BJ (cell line): ENCODE measurements around the gene TH. TPM values are rescaled to one million over a fixed set of nuclear protein-coding genes. Genes with fewer than 3 reads are reported as not detected.

Source experiments
- CTCF ChIA-PET: fragments of 350-600 bp; formaldehyde crosslinking; extraction: SDS; loops from one replicate; lab custom pipeline; 2021; ENCODE audit warnings: antibody characterized with exemption, inconsistent platforms; lab: Yijun Ruan, JAX
- POLR2A ChIA-PET: fragments of 300-600 bp; sonication (Branson Sonifier 250); formaldehyde crosslinking; extraction: SDS; loops from one replicate; lab custom pipeline; 2021; ENCODE audit warnings: antibody characterized with exemption; lab: Charles Lee
- DNase-seq: peaks from one replicate; pipeline ENCODE4 v3.0.0-alpha.2; 2011; ENCODE audit warnings: low read depth
- H3K27me3 ChIP-seq: 2 replicates; pipeline ENCODE4 v1.6.0; 2011; ENCODE audit warnings: low read length; ENCODE audit not compliant: control insufficient read depth, insufficient read depth
- H3K36me3 ChIP-seq: 2 replicates; pipeline ENCODE4 v1.5.1; 2011; ENCODE audit warnings: low read length; ENCODE audit not compliant: control insufficient read depth, insufficient read depth
- H3K4me3 ChIP-seq: 2 replicates; pipeline ENCODE4 v1.5.1; 2011; ENCODE audit warnings: low read depth, mild to moderate bottlenecking, control low read depth, low read length
- polyA plus RNA-seq: library from polyadenylated mRNA; depleted of rRNA; stranded (reverse); fragments of >200 nt; gene quantifications from 2 replicates; pipeline ENCODE4 v1.2.3, GENCODE V29; 2011
- TF ChIP-seq, protein P1 (sequence below): IDR thresholded peaks from 2 replicates; pipeline ENCODE4 v1.5.1; 2011; ENCODE audit warnings: low read depth, mild to moderate bottlenecking, control low read depth, inconsistent platforms, low read length, moderate library complexity; ENCODE audit not compliant: insufficient read depth

The TH gene
- polyA plus RNA-seq, 1 experiment: not detected

DNA sequence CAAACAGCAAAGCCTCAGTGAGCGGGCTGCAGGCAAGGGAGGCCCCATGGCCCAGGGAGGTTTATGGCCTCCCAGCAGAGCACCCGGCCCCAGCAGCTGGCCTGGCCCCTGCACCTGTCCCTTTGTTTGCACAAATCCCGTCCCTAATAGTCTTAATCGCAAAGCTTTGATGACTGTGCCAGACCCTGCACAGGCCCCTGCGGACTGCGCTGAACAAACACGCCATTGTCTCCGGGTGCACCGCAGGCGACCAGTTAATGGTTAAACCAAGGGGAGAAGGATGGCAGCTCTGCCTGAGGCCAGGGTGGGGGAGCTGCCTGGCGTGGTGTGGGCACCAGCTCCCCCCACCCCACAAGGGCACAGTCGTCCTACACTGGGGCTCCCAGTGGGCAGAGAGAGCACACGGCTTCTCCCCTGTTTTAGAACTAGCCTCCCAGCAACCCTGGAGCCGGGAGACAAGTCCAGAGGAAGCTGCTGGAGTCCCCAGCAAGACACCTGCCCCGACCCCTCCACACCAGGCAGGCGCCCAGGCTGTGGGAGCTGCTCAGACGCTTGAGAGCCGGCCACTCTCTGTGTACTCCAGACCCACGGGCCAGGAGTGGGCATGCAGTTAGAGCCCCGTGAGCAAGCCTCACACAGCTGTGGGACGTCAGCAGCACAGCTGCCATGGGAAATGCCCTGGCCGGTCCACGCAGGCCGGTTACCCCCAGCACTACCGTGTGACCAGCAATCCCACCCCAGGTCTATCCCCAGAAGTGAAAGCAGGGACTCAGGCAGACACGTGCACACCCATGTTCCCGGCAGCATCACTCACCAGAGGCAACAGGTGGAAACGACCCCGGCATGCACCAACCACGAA, 39.7 kb upstream of the TH start:
- no peak for DNase-seq
- Histone ChIP-seq H3K4me3 (no peak overlapping the region), H3K27me3 (peaks cover 6% of the 10 kb centered on the region), H3K36me3 (no peaks in the 10 kb centered on the region)
- TF ChIP-seq, protein P1, sequence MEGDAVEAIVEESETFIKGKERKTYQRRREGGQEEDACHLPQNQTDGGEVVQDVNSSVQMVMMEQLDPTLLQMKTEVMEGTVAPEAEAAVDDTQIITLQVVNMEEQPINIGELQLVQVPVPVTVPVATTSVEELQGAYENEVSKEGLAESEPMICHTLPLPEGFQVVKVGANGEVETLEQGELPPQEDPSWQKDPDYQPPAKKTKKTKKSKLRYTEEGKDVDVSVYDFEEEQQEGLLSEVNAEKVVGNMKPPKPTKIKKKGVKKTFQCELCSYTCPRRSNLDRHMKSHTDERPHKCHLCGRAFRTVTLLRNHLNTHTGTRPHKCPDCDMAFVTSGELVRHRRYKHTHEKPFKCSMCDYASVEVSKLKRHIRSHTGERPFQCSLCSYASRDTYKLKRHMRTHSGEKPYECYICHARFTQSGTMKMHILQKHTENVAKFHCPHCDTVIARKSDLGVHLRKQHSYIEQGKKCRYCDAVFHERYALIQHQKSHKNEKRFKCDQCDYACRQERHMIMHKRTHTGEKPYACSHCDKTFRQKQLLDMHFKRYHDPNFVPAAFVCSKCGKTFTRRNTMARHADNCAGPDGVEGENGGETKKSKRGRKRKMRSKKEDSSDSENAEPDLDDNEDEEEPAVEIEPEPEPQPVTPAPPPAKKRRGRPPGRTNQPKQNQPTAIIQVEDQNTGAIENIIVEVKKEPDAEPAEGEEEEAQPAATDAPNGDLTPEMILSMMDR: no peak
- ChIA-PET POLR2A (no interaction called here), CTCF (interaction anchor here (0.8 to 1.5 kb wide), 4 partner anchors 11 to 208 kb away, joined by 3 read pairs; no protein-coding TSS in a partner anchor)

DNA sequence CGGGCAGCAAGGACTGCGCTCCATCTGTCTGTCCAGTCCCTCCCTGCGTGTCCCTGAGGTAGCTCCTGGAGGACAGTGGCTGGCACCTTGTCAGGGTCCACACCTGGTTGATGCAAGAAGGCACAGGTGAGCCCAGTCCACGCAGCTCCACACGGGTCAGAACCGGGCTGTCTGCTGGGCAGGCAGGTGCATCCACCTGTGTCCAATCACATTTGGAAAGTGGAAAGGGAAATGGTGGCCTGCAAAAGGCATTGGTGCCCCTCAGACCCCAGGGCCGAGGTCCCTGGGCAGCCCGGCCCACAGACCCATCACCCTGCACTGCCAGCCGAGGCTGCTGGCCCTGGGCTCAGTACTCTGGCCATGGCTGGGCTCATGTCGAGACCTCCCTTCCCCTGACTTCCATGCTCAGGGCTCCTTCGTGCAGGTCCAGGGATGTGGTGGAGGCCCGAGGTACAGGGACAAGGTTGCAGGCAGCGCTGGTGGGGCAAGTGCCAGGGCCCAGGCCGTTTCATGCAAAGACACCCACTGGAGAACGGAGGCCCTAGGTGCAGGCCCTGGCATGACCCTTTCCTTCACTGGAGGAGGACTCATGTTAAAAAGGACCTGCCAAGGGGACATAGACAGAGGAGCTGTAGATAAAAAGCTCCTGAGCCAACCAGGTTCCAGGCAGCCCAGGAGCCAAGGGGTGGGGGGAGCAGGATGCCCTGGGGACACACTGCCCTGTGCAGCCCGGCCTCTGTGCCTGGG, 38.9 kb upstream of the TH start:
- H3K27me3 ChIP-seq: peaks cover 6% of the 10 kb centered on the region
- DNase-seq: no peak
- CTCF ChIA-PET: interaction anchor here (0.8 to 1.5 kb wide), 4 partner anchors 10 to 209 kb away, joined by 3 read pairs; no protein-coding TSS in a partner anchor
- POLR2A ChIA-PET: no interaction called here
- TF ChIP-seq, protein P1: no peak
- H3K4me3 ChIP-seq: no peak overlapping the region
- no peaks in the 10 kb centered on the region for H3K36me3 ChIP-seq

DNA sequence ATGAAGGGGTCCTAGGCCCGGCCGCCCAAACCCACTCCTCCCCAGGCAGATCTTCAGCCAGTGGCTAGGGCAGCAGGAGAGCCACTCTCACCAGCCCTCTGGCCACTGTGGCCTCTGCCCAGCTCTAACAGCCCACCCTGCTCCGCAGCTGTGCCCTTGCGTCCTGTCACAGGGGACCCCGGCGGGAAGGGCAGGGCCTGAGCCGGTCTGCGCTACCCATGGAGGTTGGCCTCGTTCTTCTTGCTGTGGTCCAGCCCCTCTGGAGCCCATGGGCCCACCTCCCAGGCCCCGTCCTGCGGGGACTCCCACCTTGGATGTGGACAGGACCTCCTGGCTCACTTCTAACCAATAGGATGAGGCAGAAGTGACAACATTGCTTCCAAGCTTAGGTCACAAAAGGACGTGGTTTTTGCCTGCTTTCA, 38.3 kb upstream of the TH start:
- CTCF ChIA-PET: interaction anchor here (1.5 kb wide), 1 partner anchor 209 kb away, joined by 3 read pairs; no protein-coding TSS in a partner anchor

DNA sequence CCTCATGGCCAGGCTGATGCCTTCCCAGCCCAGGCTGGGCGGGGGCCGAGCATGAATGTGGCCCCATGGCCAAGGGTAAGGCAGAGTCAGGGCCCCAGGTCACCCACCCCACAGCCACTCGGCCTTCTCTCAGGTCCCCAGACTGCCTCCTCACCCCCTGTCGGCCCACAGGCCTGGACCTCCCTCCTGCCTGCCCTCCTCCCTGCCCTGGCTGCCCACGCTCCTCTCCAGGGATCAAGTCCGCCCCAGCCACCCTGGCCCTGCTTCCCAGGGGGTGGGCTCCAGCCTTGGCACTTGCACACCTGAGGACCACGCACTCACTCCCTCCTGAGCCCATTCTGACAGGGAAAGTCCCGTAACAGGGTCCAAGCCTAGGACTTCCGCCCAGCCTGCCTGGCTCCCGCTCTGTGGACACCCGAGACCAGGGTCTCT, 37.8 kb upstream of the TH start:
- POLR2A ChIA-PET: no interaction called here
- H3K4me3 ChIP-seq: no peak overlapping the region
- TF ChIP-seq, protein P1: no peak
- H3K27me3 ChIP-seq: peaks cover 6% of the 10 kb centered on the region
- DNase-seq: no peak
- CTCF ChIA-PET: interaction anchor here (1.7 kb wide), 1 partner anchor 211 kb away, joined by 10 read pairs; no protein-coding TSS in a partner anchor
- H3K36me3 ChIP-seq: no peaks in the 10 kb centered on the region

More for the DNA sequence above, 38.3 kb upstream of the TH start:
- TF ChIP-seq, protein P1: no peak
- no peak overlapping the region for H3K4me3 ChIP-seq
- no peaks in the 10 kb centered on the region for H3K36me3 ChIP-seq
- no peak for DNase-seq
- POLR2A ChIA-PET: no interaction called here
- H3K27me3 ChIP-seq: peaks cover 6% of the 10 kb centered on the region
